K562 (cell line): ENCODE results near the gene PRRC2A. TPM values are rescaled to one million over a fixed set of nuclear protein-coding genes. Genes with fewer than 3 reads are reported as not detected.

ENCODE experiments used
- BRF1 ChIP-seq: IDR thresholded peaks from 3 replicates; pipeline ENCODE4 v1.6.1; 2011; ENCODE audit warnings: borderline replicate concordance, mild to moderate bottlenecking; ENCODE audit not compliant: insufficient read length; ENCODE audit errors: extremely low read depth
- ETV1 ChIP-seq: fragments of 450-650 bp; conservative IDR thresholded peaks from 2 replicates; pipeline ENCODE4 v1.6.1; 2016; ENCODE audit warnings: missing genetic modification characterization, control low read depth, low read depth, missing compliant biosample characterization
- FOS ChIP-seq: IDR thresholded peaks from 3 replicates; pipeline ENCODE4 v1.6.1; 2011; ENCODE audit not compliant: insufficient read length; ENCODE audit errors: extremely low read depth
- FOXJ2 ChIP-seq: fragments of 200-800 bp; sonication (Bioruptor generic); IDR thresholded peaks from 2 replicates; pipeline ENCODE4 v1.6.1; 2016; ENCODE audit warnings: missing genetic modification characterization, missing compliant biosample characterization
- MIER1 ChIP-seq: fragments of 450-650 bp; IDR thresholded peaks from 2 replicates; pipeline ENCODE4 v1.6.1; 2016; ENCODE audit warnings: antibody characterized with exemption, mild to moderate bottlenecking, low read depth
- MYC ChIP-seq, 2 experiments: fragments of 250-450 bp in 1 of 2; sonication (Bioruptor Pico) in 1 of 2; IDR thresholded peaks; 2 replicates each; pipeline versions ENCODE4 v1.5.1 to v1.6.1; 2012 to 2021; ENCODE audit warnings: low read depth in 2 of 2, borderline replicate concordance in 1 of 2, improper control_type of control experiment in 1 of 2, low read length in 1 of 2, mild to moderate bottlenecking in 1 of 2, moderate library complexity in 1 of 2
- TCFL5 ChIP-seq: fragments of 250-450 bp; sonication (Bioruptor Pico); conservative IDR thresholded peaks from 2 replicates; pipeline ENCODE4 v1.6.1; 2021; ENCODE audit warnings: mild to moderate bottlenecking, moderate library complexity, matching md5 sums
- polyA plus RNA-seq, 8 experiments: library from polyadenylated mRNA; depleted of rRNA in 4 of 8; stranded (reverse) in 5 of 8; unstranded in 3 of 8; fragments of >200 nt; fragmentation: Nextera tagmentation in 2 of 8; fragmentation: Illumina TruSeq in 1 of 8; extraction: Ambion mirVana in 2 of 8; extraction: Trizol in 1 of 8; gene quantifications; 2 replicates each; pipeline versions ENCODE4 v1.2.1 to v1.2.3, GENCODE V29; 2011 to 2014; ENCODE audit warnings: inconsistent platforms in 1 of 8, missing spikeins in 1 of 8
- total RNA-seq, 7 experiments: library from RNA; depleted of rRNA in 6 of 7; stranded (reverse); fragments of >200 nt in 6 of 7; fragmentation: Illumina TruSeq in 2 of 7; extraction: Trizol in 2 of 7; gene quantifications; 2 replicates each; pipeline versions ENCODE4 v1.2.1 to v1.2.3, GENCODE V29; 2011 to 2021; ENCODE audit warnings: low replicate concordance in 1 of 7
- TF ChIP-seq, protein P1 (sequence below): sonication (generic); formaldehyde crosslinking; IDR thresholded peaks from 2 replicates; pipeline ENCODE4 v1.8.0; 2022; ENCODE audit warnings: mild to moderate bottlenecking, low read depth, missing genetic modification reagents
- TF ChIP-seq, protein P2 (sequence below): fragments of 250-450 bp; sonication (Bioruptor Pico); IDR thresholded peaks from 2 replicates; pipeline ENCODE4 v1.4.0; 2020; ENCODE audit warnings: borderline replicate concordance
- TF ChIP-seq, protein P3 (sequence below), 3 experiments: fragments of 200-800 bp in 1 of 3; fragments of 250-450 bp in 1 of 3; fragments of 450-650 bp in 1 of 3; sonication (Bioruptor Pico) in 1 of 3; sonication (Bioruptor generic) in 1 of 3; formaldehyde crosslinking in 1 of 3; IDR thresholded peaks; 2 replicates each; pipeline versions ENCODE4 v1.6.1 to v1.8.0; 2016 to 2022; ENCODE audit warnings: mild to moderate bottlenecking in 2 of 3, missing genetic modification characterization in 2 of 3, missing compliant biosample characterization in 1 of 3, moderate library complexity in 1 of 3
- TF ChIP-seq, protein P4 (sequence below): fragments of 250-450 bp; sonication (Bioruptor Pico); IDR thresholded peaks from 2 replicates; pipeline ENCODE4 v1.4.0; 2020; ENCODE audit warnings: mild to moderate bottlenecking, moderate library complexity
- TF ChIP-seq, protein P5 (sequence below): fragments of 450-650 bp; IDR thresholded peaks from 2 replicates; pipeline ENCODE4 v1.7.1; 2018; ENCODE audit warnings: mild to moderate bottlenecking, low read depth; ENCODE audit not compliant: partially characterized antibody

The PRRC2A gene
- total and polyA plus RNA-seq, 9 of the 15 experiments (the other 6 are each of a cell fraction or from before 2014, with no cell fraction given) = 1.0 to 332 (median 63.0) TPM

DNA sequence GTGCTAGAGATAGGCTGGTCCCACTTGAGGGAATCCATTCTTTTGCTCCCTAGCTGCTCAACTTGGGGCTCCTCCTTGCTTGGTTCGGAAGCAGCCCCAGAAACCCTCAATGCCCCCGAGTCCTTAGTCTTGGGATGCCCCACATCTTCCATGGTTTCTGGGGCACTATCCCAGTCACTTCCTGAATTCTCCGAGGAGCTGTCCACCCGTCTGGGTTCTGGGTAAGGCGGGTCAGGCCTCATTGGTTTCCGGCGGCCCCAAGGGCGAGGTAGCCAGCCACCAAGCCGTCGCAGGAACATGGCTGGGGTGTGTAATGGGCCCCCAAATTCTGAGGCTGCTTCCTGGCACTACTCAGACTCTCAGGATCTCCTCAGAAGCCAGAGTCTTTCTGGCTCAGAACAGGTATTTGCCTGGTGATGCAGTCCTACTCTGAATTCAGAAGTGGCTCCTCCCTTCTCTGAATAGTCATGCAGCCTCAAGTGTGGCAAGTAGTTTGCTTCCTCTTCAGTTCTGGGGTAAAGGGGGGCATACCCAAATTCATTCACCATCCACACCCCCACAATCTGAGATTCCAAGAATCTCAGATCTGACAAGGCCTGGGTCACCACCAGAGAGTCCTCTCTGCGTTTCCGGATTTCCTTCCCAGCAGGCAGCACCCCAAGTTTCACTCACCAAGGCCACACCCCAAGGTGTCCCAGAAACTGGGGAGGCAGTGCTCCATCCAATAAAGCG lies 39.3 kb downstream of the PRRC2A start (continued):
- TF ChIP-seq ETV1 (tag) (peak; percentile 57), FOXJ2 (tag) (no peak), BRF1 (no peak), MIER1 (peak; percentile 91), TCFL5 (CRISPR knock-in tag) (0 out of 2 replicates have a peak, but pooled peaks have one; percentile 3), FOS (no peak), MYC (IDR thresholded peaks at IDR 0.05; ENCODE audit: low read depth, low read length) (no peak), MYC (CRISPR knock-in tag; IDR thresholded peaks at IDR 0.05; ENCODE audit: borderline replicate concordance, low read depth) (peak; percentile 50; the same call in 1 of the 2 replicates)
- TF ChIP-seq, protein P1, sequence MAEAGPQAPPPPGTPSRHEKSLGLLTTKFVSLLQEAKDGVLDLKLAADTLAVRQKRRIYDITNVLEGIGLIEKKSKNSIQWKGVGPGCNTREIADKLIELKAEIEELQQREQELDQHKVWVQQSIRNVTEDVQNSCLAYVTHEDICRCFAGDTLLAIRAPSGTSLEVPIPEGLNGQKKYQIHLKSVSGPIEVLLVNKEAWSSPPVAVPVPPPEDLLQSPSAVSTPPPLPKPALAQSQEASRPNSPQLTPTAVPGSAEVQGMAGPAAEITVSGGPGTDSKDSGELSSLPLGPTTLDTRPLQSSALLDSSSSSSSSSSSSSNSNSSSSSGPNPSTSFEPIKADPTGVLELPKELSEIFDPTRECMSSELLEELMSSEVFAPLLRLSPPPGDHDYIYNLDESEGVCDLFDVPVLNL (CRISPR knock-in tag) = peak; percentile 64; the same call in 1 of the 2 replicates
- TF ChIP-seq, protein P2, sequence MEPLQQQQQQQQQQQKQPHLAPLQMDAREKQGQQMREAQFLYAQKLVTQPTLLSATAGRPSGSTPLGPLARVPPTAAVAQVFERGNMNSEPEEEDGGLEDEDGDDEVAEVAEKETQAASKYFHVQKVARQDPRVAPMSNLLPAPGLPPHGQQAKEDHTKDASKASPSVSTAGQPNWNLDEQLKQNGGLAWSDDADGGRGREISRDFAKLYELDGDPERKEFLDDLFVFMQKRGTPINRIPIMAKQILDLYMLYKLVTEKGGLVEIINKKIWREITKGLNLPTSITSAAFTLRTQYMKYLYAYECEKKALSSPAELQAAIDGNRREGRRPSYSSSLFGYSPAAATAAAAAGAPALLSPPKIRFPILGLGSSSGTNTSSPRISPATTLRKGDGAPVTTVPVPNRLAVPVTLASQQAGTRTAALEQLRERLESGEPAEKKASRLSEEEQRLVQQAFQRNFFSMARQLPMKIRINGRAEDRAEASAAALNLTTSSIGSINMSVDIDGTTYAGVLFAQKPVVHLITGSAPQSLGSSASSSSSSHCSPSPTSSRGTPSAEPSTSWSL = 0 out of 2 replicates have a peak, but pooled peaks have one; percentile 44
- TF ChIP-seq, protein P3, sequence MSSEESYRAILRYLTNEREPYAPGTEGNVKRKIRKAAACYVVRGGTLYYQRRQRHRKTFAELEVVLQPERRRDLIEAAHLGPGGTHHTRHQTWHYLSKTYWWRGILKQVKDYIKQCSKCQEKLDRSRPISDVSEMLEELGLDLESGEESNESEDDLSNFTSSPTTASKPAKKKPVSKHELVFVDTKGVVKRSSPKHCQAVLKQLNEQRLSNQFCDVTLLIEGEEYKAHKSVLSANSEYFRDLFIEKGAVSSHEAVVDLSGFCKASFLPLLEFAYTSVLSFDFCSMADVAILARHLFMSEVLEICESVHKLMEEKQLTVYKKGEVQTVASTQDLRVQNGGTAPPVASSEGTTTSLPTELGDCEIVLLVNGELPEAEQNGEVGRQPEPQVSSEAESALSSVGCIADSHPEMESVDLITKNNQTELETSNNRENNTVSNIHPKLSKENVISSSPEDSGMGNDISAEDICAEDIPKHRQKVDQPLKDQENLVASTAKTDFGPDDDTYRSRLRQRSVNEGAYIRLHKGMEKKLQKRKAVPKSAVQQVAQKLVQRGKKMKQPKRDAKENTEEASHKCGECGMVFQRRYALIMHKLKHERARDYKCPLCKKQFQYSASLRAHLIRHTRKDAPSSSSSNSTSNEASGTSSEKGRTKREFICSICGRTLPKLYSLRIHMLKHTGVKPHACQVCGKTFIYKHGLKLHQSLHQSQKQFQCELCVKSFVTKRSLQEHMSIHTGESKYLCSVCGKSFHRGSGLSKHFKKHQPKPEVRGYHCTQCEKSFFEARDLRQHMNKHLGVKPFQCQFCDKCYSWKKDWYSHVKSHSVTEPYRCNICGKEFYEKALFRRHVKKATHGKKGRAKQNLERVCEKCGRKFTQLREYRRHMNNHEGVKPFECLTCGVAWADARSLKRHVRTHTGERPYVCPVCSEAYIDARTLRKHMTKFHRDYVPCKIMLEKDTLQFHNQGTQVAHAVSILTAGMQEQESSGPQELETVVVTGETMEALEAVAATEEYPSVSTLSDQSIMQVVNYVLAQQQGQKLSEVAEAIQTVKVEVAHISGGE (CRISPR knock-in tag; IDR thresholded peaks at IDR 0.05) = peak in 1 of 3 experiments; percentile 22; a peak in 1 of 6 replicates
- TF ChIP-seq, protein P4, sequence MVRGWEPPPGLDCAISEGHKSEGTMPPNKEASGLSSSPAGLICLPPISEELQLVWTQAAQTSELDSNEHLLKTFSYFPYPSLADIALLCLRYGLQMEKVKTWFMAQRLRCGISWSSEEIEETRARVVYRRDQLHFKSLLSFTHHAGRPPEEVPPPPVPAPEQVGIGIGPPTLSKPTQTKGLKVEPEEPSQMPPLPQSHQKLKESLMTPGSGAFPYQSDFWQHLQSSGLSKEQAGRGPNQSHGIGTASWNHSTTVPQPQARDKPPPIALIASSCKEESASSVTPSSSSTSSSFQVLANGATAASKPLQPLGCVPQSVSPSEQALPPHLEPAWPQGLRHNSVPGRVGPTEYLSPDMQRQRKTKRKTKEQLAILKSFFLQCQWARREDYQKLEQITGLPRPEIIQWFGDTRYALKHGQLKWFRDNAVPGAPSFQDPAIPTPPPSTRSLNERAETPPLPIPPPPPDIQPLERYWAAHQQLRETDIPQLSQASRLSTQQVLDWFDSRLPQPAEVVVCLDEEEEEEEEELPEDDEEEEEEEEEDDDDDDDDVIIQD (CRISPR knock-in tag) = 0 out of 2 replicates have a peak, but pooled peaks have one; percentile 74
- TF ChIP-seq, protein P5, sequence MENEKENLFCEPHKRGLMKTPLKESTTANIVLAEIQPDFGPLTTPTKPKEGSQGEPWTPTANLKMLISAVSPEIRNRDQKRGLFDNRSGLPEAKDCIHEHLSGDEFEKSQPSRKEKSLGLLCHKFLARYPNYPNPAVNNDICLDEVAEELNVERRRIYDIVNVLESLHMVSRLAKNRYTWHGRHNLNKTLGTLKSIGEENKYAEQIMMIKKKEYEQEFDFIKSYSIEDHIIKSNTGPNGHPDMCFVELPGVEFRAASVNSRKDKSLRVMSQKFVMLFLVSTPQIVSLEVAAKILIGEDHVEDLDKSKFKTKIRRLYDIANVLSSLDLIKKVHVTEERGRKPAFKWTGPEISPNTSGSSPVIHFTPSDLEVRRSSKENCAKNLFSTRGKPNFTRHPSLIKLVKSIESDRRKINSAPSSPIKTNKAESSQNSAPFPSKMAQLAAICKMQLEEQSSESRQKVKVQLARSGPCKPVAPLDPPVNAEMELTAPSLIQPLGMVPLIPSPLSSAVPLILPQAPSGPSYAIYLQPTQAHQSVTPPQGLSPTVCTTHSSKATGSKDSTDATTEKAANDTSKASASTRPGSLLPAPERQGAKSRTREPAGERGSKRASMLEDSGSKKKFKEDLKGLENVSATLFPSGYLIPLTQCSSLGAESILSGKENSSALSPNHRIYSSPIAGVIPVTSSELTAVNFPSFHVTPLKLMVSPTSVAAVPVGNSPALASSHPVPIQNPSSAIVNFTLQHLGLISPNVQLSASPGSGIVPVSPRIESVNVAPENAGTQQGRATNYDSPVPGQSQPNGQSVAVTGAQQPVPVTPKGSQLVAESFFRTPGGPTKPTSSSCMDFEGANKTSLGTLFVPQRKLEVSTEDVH = peak; percentile 31
